Measurements from ENCODE around the gene ALKBH2. TPM values are rescaled to one million over a fixed set of nuclear protein-coding genes. Genes with fewer than 3 reads are reported as not detected.

The ALKBH2 gene
- total and polyA plus RNA-seq, 2 donors from 2014 or later = 14.7 to 18.8 TPM

DNA sequence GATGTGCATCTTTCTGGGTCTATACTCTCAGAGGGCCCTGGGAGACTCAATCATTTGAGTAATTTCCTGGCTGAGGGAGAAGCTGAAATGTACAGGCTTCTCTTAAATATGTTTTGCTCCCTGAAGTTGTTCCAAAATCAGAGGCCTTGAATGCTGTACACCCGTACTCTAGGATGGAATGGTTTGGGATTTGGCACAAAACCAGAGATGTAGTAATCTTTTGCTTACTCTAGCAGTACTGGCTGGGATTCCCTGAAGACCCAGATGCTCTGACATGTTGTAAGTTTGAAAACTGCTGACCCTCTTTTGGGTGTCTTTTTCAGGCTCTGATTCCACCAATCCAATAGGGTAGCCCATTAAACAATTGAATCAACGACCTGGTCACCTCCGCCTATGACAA lies 33.5 kb upstream of the ALKBH2 start:
- TF ChIP-seq CTCF (IDR thresholded peaks at IDR 0.05; ENCODE audit: borderline replicate concordance, extremely low read depth, insufficient read depth) = no peak
- Histone ChIP-seq H3K36me3 (ENCODE audit: control insufficient read depth in 2 of 3, insufficient read depth in 3 of 3, low read length in 3 of 3) (peaks cover 0 to 5% (median 4%) of the 10 kb centered on the region in 3 donors), H3K9me3 (ENCODE audit: control insufficient read depth in 2 of 3, insufficient read depth in 1 of 3, low read length in 3 of 3) (no peaks in the 10 kb centered on the region), H3K27ac (ENCODE audit: low read depth in 2 of 2, low read length in 2 of 2) (no peak overlapping the region), H3K4me1 (ENCODE audit: control insufficient read depth in 2 of 3, insufficient read depth in 2 of 3, low read depth in 1 of 3, low read length in 3 of 3) (peaks cover 0 to 14% (median 10%) of the 10 kb centered on the region in 3 donors), H3K4me3 (ENCODE audit: low read length in 3 of 3) (no peak overlapping the region), H3K9ac (ENCODE audit: low read length in 3 of 3) (no peak overlapping the region), H3K27me3 (ENCODE audit: control insufficient read depth, insufficient read depth, low read length) (no peaks in the 10 kb centered on the region)
- intact Hi-C loops (cut with DNase I) = no loop called here
- no peak for DNase-seq
- FAIRE-seq = no peak

- H3K9ac ChIP-seq (ENCODE audit: low read length in 3 of 3) = no peak overlapping the region
- TF ChIP-seq CTCF (IDR thresholded peaks at IDR 0.05; ENCODE audit: borderline replicate concordance, extremely low read depth, insufficient read depth) = no peak
- no peak overlapping the region for H3K4me3 ChIP-seq (ENCODE audit: low read length in 3 of 3)
- H3K9me3 ChIP-seq (ENCODE audit: control insufficient read depth in 2 of 3, insufficient read depth in 1 of 3, low read length in 3 of 3) = no peaks in the 10 kb centered on the region
- H3K27ac ChIP-seq (ENCODE audit: low read depth in 2 of 2, low read length in 2 of 2) = no peak overlapping the region
- H3K4me1 ChIP-seq (ENCODE audit: control insufficient read depth in 2 of 3, insufficient read depth in 2 of 3, low read depth in 1 of 3, low read length in 3 of 3) = peaks cover 0 to 6% (median 5%) of the 10 kb centered on the region in 3 donors
- DNase-seq = no peak
- no peak for FAIRE-seq
- intact Hi-C loops (cut with DNase I) = no loop called here
- peaks cover 0 to 7% (median 5%) of the 10 kb centered on the region in 3 donors for H3K36me3 ChIP-seq (ENCODE audit: control insufficient read depth in 2 of 3, insufficient read depth in 3 of 3, low read length in 3 of 3)
- no peaks in the 10 kb centered on the region for H3K27me3 ChIP-seq (ENCODE audit: control insufficient read depth, insufficient read depth, low read length)
These were observed 32.5 kb upstream of the ALKBH2 start for GRCh38 chr12:109125791-109126190.

DNA sequence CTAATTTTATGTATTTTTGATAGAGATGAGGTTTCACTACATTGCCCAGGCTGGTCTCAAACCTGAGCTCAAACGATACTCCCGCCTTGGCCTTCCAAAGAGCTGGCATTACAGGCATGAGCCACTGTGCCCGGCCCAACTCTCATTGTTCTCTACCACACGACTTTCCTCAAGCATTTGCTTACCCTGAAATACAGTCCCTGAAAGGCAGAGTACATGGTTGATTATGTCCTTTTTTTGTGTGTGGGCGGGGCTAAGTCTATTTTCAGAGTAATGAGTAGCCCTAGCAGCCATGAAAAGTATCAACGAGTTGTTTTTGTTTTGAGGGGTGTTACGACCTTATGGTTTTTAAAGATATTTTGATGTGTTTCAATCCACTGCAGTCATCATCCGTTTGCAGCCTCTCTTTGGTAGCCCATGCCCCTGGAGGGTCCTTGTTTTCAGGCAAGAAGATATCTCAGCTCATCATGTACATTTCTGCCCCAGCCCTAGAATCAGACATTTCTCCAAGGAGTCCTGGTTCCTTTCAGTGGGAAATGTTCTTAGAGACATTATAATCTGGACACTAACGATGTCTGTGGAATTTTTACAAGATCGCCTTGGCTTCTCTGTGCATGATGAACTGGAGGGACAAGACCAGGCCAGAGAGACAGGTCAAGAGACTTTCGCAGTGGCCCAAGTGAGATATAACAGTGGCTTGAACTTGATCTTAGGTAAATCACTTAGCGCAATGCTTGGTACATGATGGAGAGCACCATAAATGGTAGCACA lies 31.8 kb upstream of the ALKBH2 start:
- peaks cover 0 to 10% (median 7%) of the 10 kb centered on the region in 3 donors for H3K4me1 ChIP-seq (ENCODE audit: control insufficient read depth in 2 of 3, insufficient read depth in 2 of 3, low read depth in 1 of 3, low read length in 3 of 3)
- FAIRE-seq (no peak), DNase-seq (no peak)
- H3K36me3 ChIP-seq (ENCODE audit: control insufficient read depth in 2 of 3, insufficient read depth in 3 of 3, low read length in 3 of 3) = peaks cover 0 to 7% (median 5%) of the 10 kb centered on the region in 3 donors
- H3K27me3 ChIP-seq (ENCODE audit: control insufficient read depth, insufficient read depth, low read length) = no peaks in the 10 kb centered on the region
- no peak overlapping the region for H3K9ac ChIP-seq (ENCODE audit: low read length in 3 of 3)
- TF ChIP-seq CTCF (IDR thresholded peaks at IDR 0.05; ENCODE audit: borderline replicate concordance, extremely low read depth, insufficient read depth) = no peak
- peak overlapping the region in 1 of 2 donors; percentile 2 for H3K27ac ChIP-seq (ENCODE audit: low read depth in 2 of 2, low read length in 2 of 2)
- no peak overlapping the region for H3K4me3 ChIP-seq (ENCODE audit: low read length in 3 of 3)
- intact Hi-C loops (cut with DNase I) = no loop called here
- no peaks in the 10 kb centered on the region for H3K9me3 ChIP-seq (ENCODE audit: control insufficient read depth in 2 of 3, insufficient read depth in 1 of 3, low read length in 3 of 3)

Measured in kidney (tissue), 14 donors.